ENCODE results near the gene IQGAP1. TPM values are rescaled to one million over a fixed set of nuclear protein-coding genes. Genes with fewer than 3 reads are reported as not detected.

The IQGAP1 gene
- polyA plus RNA-seq, 3 donors, result 140 to 276 (median 207) TPM

GRCh38 chr15:90400005-90400758 is 12.1 kb downstream of the IQGAP1 start:
- Histone ChIP-seq H3K27me3 (ENCODE audit: control insufficient read depth in 2 of 2, insufficient read depth in 2 of 2, low read length in 2 of 2) (no peaks in the 10 kb centered on the region), H3K4me3 (replicated peaks in 1 of 3; ENCODE audit: low read depth in 2 of 3, low read length in 3 of 3) (peak overlapping the region; percentile 7 to 60 (median 41)), H2AFZ (ENCODE audit: insufficient read depth, low read depth, low read length, poor library complexity, severe bottlenecking) (no peak overlapping the region), H3K36me3 (replicated peaks in 1 of 2; ENCODE audit: control insufficient read depth in 1 of 2, insufficient read depth in 2 of 2, low read length in 2 of 2) (peaks cover 2 to 21% of the 10 kb centered on the region in 2 donors), H3K4me1 (ENCODE audit: control insufficient read depth in 1 of 2, insufficient read depth in 2 of 2, low read length in 2 of 2) (peaks cover 63 to 83% of the 10 kb centered on the region in 2 donors), H4K20me1 (ENCODE audit: insufficient read depth, low read length) (peaks cover 67% of the 10 kb centered on the region), H3K79me2 (ENCODE audit: insufficient read depth, low read length) (peaks cover 100% of the 10 kb centered on the region), H3K4me2 (replicated peaks; ENCODE audit: extremely low read depth, low read length, poor library complexity, severe bottlenecking) (peak overlapping the region; percentile 68), H3K9ac (ENCODE audit: insufficient read depth, low read length, poor library complexity, severe bottlenecking) (peak overlapping the region; percentile 72), H3K9me3 (replicated peaks in 1 of 2; ENCODE audit: control insufficient read depth in 1 of 2, insufficient read depth in 1 of 2, low read length in 2 of 2) (no peaks in the 10 kb centered on the region), H3K27ac (ENCODE audit: low read depth in 1 of 2, low read length in 2 of 2) (peak overlapping the region; percentile 94 to 99)
- Mint-ChIP-seq H3K4me3 (peak overlapping the region; percentile 66 to 86), H3K27me3 (ENCODE audit: low read depth in 3 of 3) (peaks cover 0 to 2% (median 0%) of the 10 kb centered on the region in 3 donors), H3K9me3 (no peaks in the 10 kb centered on the region), H3K27ac (peak overlapping the region; percentile 99 to 100 (median 99)), H3K4me1 (peaks cover 70% of the 10 kb centered on the region), H3K36me3 (peaks cover 28 to 53% of the 10 kb centered on the region in 2 donors)
- TF ChIP-seq CTCF (IDR thresholded peaks at IDR 0.05), result no peak
- peak; percentile 51 to 79 (median 77) for DNase-seq
- intact Hi-C loops (cut with micrococcal nuclease), result loop anchor here in 1 of 2 donors (10.0 kb wide), 1 partner anchor 175 kb away; no protein-coding TSS in a partner anchor
- no CpG with 5 or more reads among the region's 7 CpGs for WGBS (ENCODE audit: insufficient coverage)

GRCh38 chr15:90400759-90401314 is 12.8 kb downstream of the IQGAP1 start:
- peaks cover 64 to 83% of the 10 kb centered on the region in 2 donors for H3K4me1 ChIP-seq (ENCODE audit: control insufficient read depth in 1 of 2, insufficient read depth in 2 of 2, low read length in 2 of 2)

More at GRCh38 chr15:90400759-90401314, 12.8 kb downstream of the IQGAP1 start:
- Histone ChIP-seq H3K27ac (ENCODE audit: low read depth in 1 of 2, low read length in 2 of 2) (peak overlapping the region; percentile 94 to 99), H3K9me3 (replicated peaks in 1 of 2; ENCODE audit: control insufficient read depth in 1 of 2, insufficient read depth in 1 of 2, low read length in 2 of 2) (no peaks in the 10 kb centered on the region), H3K36me3 (replicated peaks in 1 of 2; ENCODE audit: control insufficient read depth in 1 of 2, insufficient read depth in 2 of 2, low read length in 2 of 2) (peaks cover 2 to 17% of the 10 kb centered on the region in 2 donors), H3K4me2 (replicated peaks; ENCODE audit: extremely low read depth, low read length, poor library complexity, severe bottlenecking) (peak overlapping the region; percentile 68), H4K20me1 (ENCODE audit: insufficient read depth, low read length) (peaks cover 64% of the 10 kb centered on the region), H3K27me3 (ENCODE audit: control insufficient read depth in 2 of 2, insufficient read depth in 2 of 2, low read length in 2 of 2) (no peaks in the 10 kb centered on the region), H3K9ac (ENCODE audit: insufficient read depth, low read length, poor library complexity, severe bottlenecking) (peak overlapping the region; percentile 72), H2AFZ (ENCODE audit: insufficient read depth, low read depth, low read length, poor library complexity, severe bottlenecking) (no peak overlapping the region), H3K79me2 (ENCODE audit: insufficient read depth, low read length) (peaks cover 100% of the 10 kb centered on the region), H3K4me3 (replicated peaks in 1 of 3; ENCODE audit: low read depth in 2 of 3, low read length in 3 of 3) (peak overlapping the region; percentile 11 to 60 (median 41))
- H3K27ac Mint-ChIP-seq, result peak overlapping the region; percentile 99 to 100 (median 99)
- intact Hi-C loops (cut with micrococcal nuclease), result loop anchor here in 1 of 2 donors (10.0 kb wide), 1 partner anchor 174 kb away; no protein-coding TSS in a partner anchor
- peak; percentile 92 to 99 (median 98) for DNase-seq
- no peak for TF ChIP-seq CTCF (IDR thresholded peaks at IDR 0.05)
- H3K4me1 Mint-ChIP-seq, result peaks cover 70% of the 10 kb centered on the region
- H3K27me3 Mint-ChIP-seq (ENCODE audit: low read depth in 3 of 3), result no peaks in the 10 kb centered on the region
- peaks cover 25 to 47% of the 10 kb centered on the region in 2 donors for H3K36me3 Mint-ChIP-seq
- no peaks in the 10 kb centered on the region for H3K9me3 Mint-ChIP-seq
- WGBS (ENCODE audit: insufficient coverage), result 7% methylated on average over 6 of the region's 7 CpGs
- peak overlapping the region; percentile 66 to 86 for H3K4me3 Mint-ChIP-seq
